Activated T-cell treated with anti-CD3 and anti-CD28 coated beads, Interleukin-2, amount 50 U/mL, for 72 hours (primary cell): Measurements from ENCODE around the gene GNG7. TPM values are rescaled to one million over a fixed set of nuclear protein-coding genes. Genes with fewer than 3 reads are reported as not detected.
"Not testable (repeated sequence)": the region's sequence is repeated elsewhere in the genome, so short reads cannot be mapped to it uniquely, and the experiment has no call there.

Experiments
- ATAC-seq, 2 donors: fragments of 150-1000 bp; cut with Tn5 transposase; replicated peaks in 1 of 2; 2 replicates each; pipeline ENCODE4 v1.10.0; 2021; ENCODE audit warnings: moderate library complexity in 2 of 2, mild to moderate bottlenecking in 1 of 2
- DNase-seq, 2 donors: peaks; one replicate each; pipeline ENCODE4 v3.0.0; 2021 to 2022; ENCODE audit warnings: mixed read lengths in 1 of 2
- H3K27ac Mint-ChIP-seq: one replicate; pipeline ENCODE4 v1.8.0; 2022; ENCODE audit warnings: mild to moderate bottlenecking, moderate library complexity, mixed read lengths
- H3K27me3 Mint-ChIP-seq: one replicate; pipeline ENCODE4 v1.8.0; 2022; ENCODE audit warnings: low read depth, mixed read lengths
- H3K36me3 Mint-ChIP-seq, 2 donors: one replicate each; pipeline ENCODE4 v1.8.0; 2022; ENCODE audit warnings: mixed read lengths in 2 of 2, mild to moderate bottlenecking in 1 of 2; ENCODE audit not compliant: insufficient read depth in 2 of 2
- H3K4me1 Mint-ChIP-seq: one replicate; pipeline ENCODE4 v1.8.0; 2022; ENCODE audit warnings: low read depth, mixed read lengths
- H3K4me3 Mint-ChIP-seq, 2 donors: one replicate each; pipeline ENCODE4 v1.8.0; 2022; ENCODE audit warnings: mild to moderate bottlenecking in 2 of 2, mixed read lengths in 2 of 2, moderate library complexity in 2 of 2
- H3K9me3 Mint-ChIP-seq, 2 donors: one replicate each; pipeline ENCODE4 v1.8.0; 2022; ENCODE audit warnings: mixed read lengths in 2 of 2
- total RNA-seq, 2 donors: library from RNA; stranded (reverse); gene quantifications; one replicate each; pipeline ENCODE4 v1.2.3, GENCODE V29; 2022

GNG7 gene
- total RNA-seq, 2 donors from 2014 or later, result 1.3 TPM

- Mint-ChIP-seq H3K27me3 (peaks cover 20% of the 10 kb centered on the region), H3K9me3 (peaks cover 2 to 4% of the 10 kb centered on the region in 2 donors), H3K4me3 (no peak overlapping the region), H3K4me1 (no peaks in the 10 kb centered on the region), H3K36me3 (peaks cover 0 to 1% of the 10 kb centered on the region in 2 donors), H3K27ac (peak overlapping the region; percentile 2)
- DNase-seq (no peak), ATAC-seq (no peak)
These were observed 110.8 kb downstream of the GNG7 start for GRCh38 chr19:2591537-2592291.

- Mint-ChIP-seq H3K36me3 (peaks cover 0 to 1% of the 10 kb centered on the region in 2 donors), H3K27ac (no peak overlapping the region), H3K4me1 (no peaks in the 10 kb centered on the region), H3K27me3 (peaks cover 20% of the 10 kb centered on the region), H3K4me3 (no peak overlapping the region), H3K9me3 (peaks cover 2 to 4% of the 10 kb centered on the region in 2 donors)
- ATAC-seq (no peak), DNase-seq (no peak)
These were observed 111.7 kb downstream of the GNG7 start for GRCh38 chr19:2590630-2591399.

- Mint-ChIP-seq H3K27me3 (peaks cover 20% of the 10 kb centered on the region), H3K4me1 (no peaks in the 10 kb centered on the region), H3K27ac (no peak overlapping the region), H3K4me3 (no peak overlapping the region), H3K36me3 (peaks cover 0 to 1% of the 10 kb centered on the region in 2 donors), H3K9me3 (peaks cover 2 to 4% of the 10 kb centered on the region in 2 donors)
- DNase-seq, result no peak
- no peak for ATAC-seq
These were observed 113.1 kb downstream of the GNG7 start for GRCh38 chr19:2589441-2589840.

- no peak for ATAC-seq
- peaks cover 3 to 5% of the 10 kb centered on the region in 2 donors for H3K36me3 Mint-ChIP-seq
- H3K27me3 Mint-ChIP-seq, result peaks cover 20% of the 10 kb centered on the region
- H3K4me3 Mint-ChIP-seq, result no peak overlapping the region
- no peaks in the 10 kb centered on the region for H3K4me1 Mint-ChIP-seq
- peaks cover 2 to 4% of the 10 kb centered on the region in 2 donors for H3K9me3 Mint-ChIP-seq
- DNase-seq, result no peak
- H3K27ac Mint-ChIP-seq, result no peak overlapping the region
These were observed 114.3 kb downstream of the GNG7 start for GRCh38 chr19:2588081-2588777.

GRCh38 chr19:2587001-2587719 lies 115.3 kb downstream of the GNG7 start:
- ATAC-seq (no peak), DNase-seq (no peak)
- Mint-ChIP-seq H3K27me3 (peaks cover 17% of the 10 kb centered on the region), H3K4me1 (no peaks in the 10 kb centered on the region), H3K36me3 (peaks cover 3 to 9% of the 10 kb centered on the region in 2 donors), H3K9me3 (peaks cover 2 to 4% of the 10 kb centered on the region in 2 donors), H3K4me3 (no peak overlapping the region), H3K27ac (no peak overlapping the region)

GRCh38 chr19:2586196-2586595 lies 116.3 kb downstream of the GNG7 start:
- ATAC-seq (no peak), DNase-seq (no peak)
- H3K9me3 Mint-ChIP-seq, result peaks cover 2 to 4% of the 10 kb centered on the region in 2 donors
- no peak overlapping the region for H3K4me3 Mint-ChIP-seq
- peaks cover 3 to 10% of the 10 kb centered on the region in 2 donors for H3K36me3 Mint-ChIP-seq
- H3K4me1 Mint-ChIP-seq, result no peaks in the 10 kb centered on the region
- no peak overlapping the region for H3K27ac Mint-ChIP-seq
- H3K27me3 Mint-ChIP-seq, result peaks cover 7% of the 10 kb centered on the region

GRCh38 chr19:2584002-2584401 lies 118.5 kb downstream of the GNG7 start:
- Mint-ChIP-seq H3K27ac (no peak overlapping the region), H3K27me3 (no peaks in the 10 kb centered on the region), H3K36me3 (peaks cover 3 to 10% of the 10 kb centered on the region in 2 donors)

GRCh38 chr19:2582984-2583956 lies 119.2 kb downstream of the GNG7 start:
- Mint-ChIP-seq H3K4me3 (no peak overlapping the region), H3K4me1 (no peaks in the 10 kb centered on the region), H3K27me3 (peaks cover 3% of the 10 kb centered on the region), H3K9me3 (no peaks in the 10 kb centered on the region), H3K27ac (no peak overlapping the region), H3K36me3 (peaks cover 3 to 10% of the 10 kb centered on the region in 2 donors)
- DNase-seq (no peak), ATAC-seq (no peak)

More at GRCh38 chr19:2584002-2584401, 118.5 kb downstream of the GNG7 start:
- H3K4me1 Mint-ChIP-seq, result no peaks in the 10 kb centered on the region
- DNase-seq (no peak), ATAC-seq (no peak)
- no peaks in the 10 kb centered on the region for H3K9me3 Mint-ChIP-seq
- H3K4me3 Mint-ChIP-seq, result no peak overlapping the region

GRCh38 chr19:2580396-2580795 lies 122.1 kb downstream of the GNG7 start:
- H3K4me3 Mint-ChIP-seq, result peak overlapping the region in 1 of 2 donors; percentile 15
- H3K9me3 Mint-ChIP-seq, DNase-seq, ATAC-seq, H3K27ac Mint-ChIP-seq, H3K36me3 Mint-ChIP-seq, H3K4me1 Mint-ChIP-seq, H3K27me3 Mint-ChIP-seq: not testable (repeated sequence)

- H3K36me3 Mint-ChIP-seq, result peaks cover 3 to 10% of the 10 kb centered on the region in 2 donors
- ATAC-seq (no peak), DNase-seq (no peak)
- peaks cover 0 to 4% of the 10 kb centered on the region in 2 donors for H3K9me3 Mint-ChIP-seq
- H3K4me3 Mint-ChIP-seq, result peak overlapping the region in 1 of 2 donors; percentile 69
- H3K27me3 Mint-ChIP-seq, result peaks cover 7% of the 10 kb centered on the region
- H3K4me1 Mint-ChIP-seq, result no peaks in the 10 kb centered on the region
- H3K27ac Mint-ChIP-seq, result no peak overlapping the region
These were observed 122.7 kb downstream of the GNG7 start for GRCh38 chr19:2579678-2580280.

- DNase-seq (peak; percentile 73 to 78), ATAC-seq (peak; percentile 75 to 80)
- H3K4me3 Mint-ChIP-seq, result peak overlapping the region; percentile 69 to 71
- peaks cover 3 to 10% of the 10 kb centered on the region in 2 donors for H3K36me3 Mint-ChIP-seq
- peaks cover 0 to 4% of the 10 kb centered on the region in 2 donors for H3K9me3 Mint-ChIP-seq
- no peaks in the 10 kb centered on the region for H3K4me1 Mint-ChIP-seq
- H3K27me3 Mint-ChIP-seq, result peaks cover 7% of the 10 kb centered on the region
- no peak overlapping the region for H3K27ac Mint-ChIP-seq
These were observed 123.4 kb downstream of the GNG7 start for GRCh38 chr19:2578901-2579677.
